K562 (cell line): ENCODE data around the gene LSM12. TPM values are rescaled to one million over a fixed set of nuclear protein-coding genes. Genes with fewer than 3 reads are reported as not detected.

Experiments
- AFF4 ChIP-seq: sonication (generic); formaldehyde crosslinking; IDR thresholded peaks from 2 replicates; pipeline ENCODE4 v1.8.0; 2023; ENCODE audit warnings: mild to moderate bottlenecking, missing genetic modification reagents
- ATF4 ChIP-seq: fragments of 450-650 bp; formaldehyde crosslinking; IDR thresholded peaks from 2 replicates; pipeline ENCODE4 v1.4.0; 2022; ENCODE audit warnings: mild to moderate bottlenecking, moderate library complexity
- KDM1A ChIP-seq, 2 experiments: fragments of 450-650 bp; IDR thresholded peaks; 2 replicates each; pipeline ENCODE4 v1.6.1; 2016; ENCODE audit warnings: mild to moderate bottlenecking in 2 of 2
- LCOR ChIP-seq: sonication (generic); formaldehyde crosslinking; IDR thresholded peaks from 2 replicates; pipeline ENCODE4 v1.8.0; 2022; ENCODE audit warnings: mild to moderate bottlenecking, missing genetic modification reagents
- MNT ChIP-seq, 2 experiments: fragments of 450-650 bp; conservative IDR thresholded peaks; 2 replicates each; pipeline ENCODE4 v1.6.1; 2017; ENCODE audit warnings: mild to moderate bottlenecking in 2 of 2, moderate library complexity in 2 of 2
- NELFE ChIP-seq: IDR thresholded peaks from 2 replicates; pipeline ENCODE4 v1.6.1; 2011; ENCODE audit warnings: mild to moderate bottlenecking; ENCODE audit not compliant: insufficient read depth, insufficient read length
- POLR2G ChIP-seq: fragments of 200-400 bp; formaldehyde crosslinking; IDR thresholded peaks from 2 replicates; pipeline ENCODE4 v1.6.1; 2017; ENCODE audit warnings: low read depth, mild to moderate bottlenecking, antibody characterized with exemption, low read length, moderate library complexity
- SNIP1 ChIP-seq: fragments of 450-650 bp; IDR thresholded peaks from 2 replicates; pipeline ENCODE4 v1.7.1; 2017; ENCODE audit warnings: low read depth, mild to moderate bottlenecking
- TAF1 ChIP-seq: IDR thresholded peaks from 2 replicates; pipeline ENCODE4 v1.6.1; 2011; ENCODE audit warnings: mild to moderate bottlenecking, low read length, moderate library complexity; ENCODE audit not compliant: insufficient read depth, control insufficient read depth, severe bottlenecking; ENCODE audit errors: extremely low read depth
- THRB ChIP-seq: fragments of 450-650 bp; formaldehyde crosslinking; conservative IDR thresholded peaks from 2 replicates; pipeline ENCODE4 v1.4.0; 2022; ENCODE audit warnings: mild to moderate bottlenecking, missing genetic modification characterization
- ZBTB33 ChIP-seq: sonication (generic); formaldehyde crosslinking; IDR thresholded peaks from 2 replicates; pipeline ENCODE4 v1.8.1; 2023; ENCODE audit warnings: mild to moderate bottlenecking, missing genetic modification reagents
- ZBTB8A ChIP-seq: fragments of 450-650 bp; IDR thresholded peaks from 2 replicates; pipeline ENCODE4 v1.6.1; 2018; ENCODE audit warnings: mild to moderate bottlenecking, moderate library complexity; ENCODE audit not compliant: partially characterized antibody
- ZNF217 ChIP-seq: sonication (generic); formaldehyde crosslinking; IDR thresholded peaks from 2 replicates; pipeline ENCODE4 v1.8.0; 2022; ENCODE audit warnings: mild to moderate bottlenecking, missing genetic modification reagents
- polyA plus RNA-seq, 8 experiments: library from polyadenylated mRNA; depleted of rRNA in 4 of 8; stranded (reverse) in 5 of 8; unstranded in 3 of 8; fragments of >200 nt; fragmentation: Nextera tagmentation in 2 of 8; fragmentation: Illumina TruSeq in 1 of 8; extraction: Ambion mirVana in 2 of 8; extraction: Trizol in 1 of 8; gene quantifications; 2 replicates each; pipeline versions ENCODE4 v1.2.1 to v1.2.3, GENCODE V29; 2011 to 2014; ENCODE audit warnings: inconsistent platforms in 1 of 8, missing spikeins in 1 of 8
- total RNA-seq, 7 experiments: library from RNA; depleted of rRNA in 6 of 7; stranded (reverse); fragments of >200 nt in 6 of 7; fragmentation: Illumina TruSeq in 2 of 7; extraction: Trizol in 2 of 7; gene quantifications; 2 replicates each; pipeline versions ENCODE4 v1.2.1 to v1.2.3, GENCODE V29; 2011 to 2021; ENCODE audit warnings: low replicate concordance in 1 of 7

LSM12 gene
- total and polyA plus RNA-seq, 9 of the 15 experiments (the other 6 are each of a cell fraction or from before 2014, with no cell fraction given), result 53.0 to 258 (median 89.3) TPM

- TF ChIP-seq THRB (CRISPR knock-in tag), result no peak
- TF ChIP-seq MNT (conservative IDR thresholded peaks at IDR 0.05), result peak in 1 of 2 experiments; percentile 68; a peak in 2 of 4 replicates
- TF ChIP-seq LCOR, result no peak
- no peak for TF ChIP-seq ATF4
- no peak for TF ChIP-seq ZNF217 (CRISPR knock-in tag)
- TF ChIP-seq ZBTB33, result no peak
- TF ChIP-seq SNIP1, result no peak
- peak in 1 of 2 experiments; percentile 58; a peak in 1 of 4 replicates for TF ChIP-seq KDM1A (IDR thresholded peaks at IDR 0.05)
- TF ChIP-seq NELFE, result no peak
- no peak for TF ChIP-seq AFF4 (CRISPR knock-in tag)
- peak; percentile 79 for TF ChIP-seq POLR2G
- no peak for TF ChIP-seq ZBTB8A
- TF ChIP-seq TAF1, result peak; percentile 31
These were observed 44.6 kb upstream of the LSM12 start (continued) for GRCh38 chr17:44110823-44111633.
